Spleen (tissue), 11 donors: ENCODE measurements around the gene PRSS23. TPM values are rescaled to one million over a fixed set of nuclear protein-coding genes. Genes with fewer than 3 reads are reported as not detected.
"Not testable (repeated sequence)": the region's sequence is repeated elsewhere in the genome, so short reads cannot be mapped to it uniquely, and the experiment has no call there.

Experiments
- DNase-seq: peaks from one replicate; pipeline ENCODE4 v3.0.0-alpha.2; 2020
- H3K27ac ChIP-seq, 8 donors: fragments of 200-600 bp; sonication (generic) in 7 of 8; 1 replicate in 4 of 8; 2 replicates in 4 of 8; pipeline versions ENCODE4 v1.5.0 to v1.8.0; 2016 to 2021; ENCODE audit warnings: inconsistent platforms in 4 of 8, mild to moderate bottlenecking in 4 of 8, moderate library complexity in 1 of 8
- H3K27me3 ChIP-seq, 7 donors: fragments of 200-600 bp; sonication (generic) in 6 of 7; replicated peaks in 1 of 7; 1 replicate in 4 of 7; 2 replicates in 3 of 7; pipeline versions ENCODE4 v1.5.0 to v1.8.0; 2016 to 2021; ENCODE audit warnings: inconsistent platforms in 3 of 7, mild to moderate bottlenecking in 1 of 7
- H3K36me3 ChIP-seq, 6 donors: fragments of 200-600 bp; sonication (generic) in 5 of 6; 1 replicate in 4 of 6; 2 replicates in 2 of 6; pipeline versions ENCODE4 v1.5.0 to v1.8.0; 2016 to 2021; ENCODE audit warnings: inconsistent platforms in 2 of 6
- H3K4me1 ChIP-seq, 6 donors: fragments of 200-600 bp; sonication (generic) in 5 of 6; 1 replicate in 3 of 6; 2 replicates in 3 of 6; pipeline versions ENCODE4 v1.5.0 to v1.8.0; 2016 to 2021; ENCODE audit warnings: inconsistent platforms in 3 of 6
- H3K4me3 ChIP-seq, 8 donors: fragments of 200-600 bp; sonication (generic) in 7 of 8; 1 replicate in 4 of 8; 2 replicates in 4 of 8; pipeline versions ENCODE4 v1.5.0 to v1.8.0; 2016 to 2021; ENCODE audit warnings: inconsistent platforms in 4 of 8, mild to moderate bottlenecking in 4 of 8, moderate library complexity in 2 of 8
- H3K9me3 ChIP-seq, 8 donors: fragments of 200-600 bp; sonication (generic) in 7 of 8; 1 replicate in 4 of 8; 2 replicates in 4 of 8; pipeline versions ENCODE4 v1.5.0 to v1.8.0; 2016 to 2021; ENCODE audit warnings: inconsistent platforms in 4 of 8
- CTCF ChIP-seq, 11 experiments: fragments of 200-600 bp in 7 of 11; fragments of 450-650 bp in 4 of 11; sonication (generic) in 4 of 11; IDR thresholded peaks in 8 of 11; conservative IDR thresholded peaks in 3 of 11; 1 replicate in 7 of 11; 2 replicates in 4 of 11; pipeline versions ENCODE4 v1.4.0 to v1.8.0; 2016 to 2021; ENCODE audit warnings: antibody characterized with exemption in 11 of 11, inconsistent platforms in 4 of 11, mild to moderate bottlenecking in 1 of 11
- POLR2A ChIP-seq, 3 donors: fragments of 450-650 bp; IDR thresholded peaks; one replicate each; pipeline ENCODE4 v1.5.1; 2017; ENCODE audit warnings: antibody characterized with exemption in 3 of 3, mild to moderate bottlenecking in 1 of 3
- POLR2AphosphoS5 ChIP-seq, 3 donors: sonication (generic); formaldehyde crosslinking; IDR thresholded peaks; one replicate each; pipeline ENCODE4 v1.5.1; 2017; ENCODE audit warnings: antibody characterized with exemption in 3 of 3
- WGBS, 5 donors: extraction: QIAGEN DNeasy Blood & Tissue Kit in 3 of 5; methylation state at CpG; one replicate each; pipeline versions ENCODE4 v1.1.5 to v1.1.7; 2013 to 2018; 5-methylcytosine and 5-hydroxymethylcytosine counted together
- intact Hi-C: fragments of 100-400 bp; cut with DNase I; formaldehyde crosslinking; loops from one replicate; pipeline ENCODE4 v1.15.0; 2023; ENCODE audit warnings: low total_unique reads
- polyA plus RNA-seq, 3 donors: library from polyadenylated mRNA; stranded (reverse); fragments of 200-250 nt; gene quantifications; one replicate each; pipeline ENCODE4 v1.2.1, GENCODE V29; 2013
- total RNA-seq, 7 donors: library from RNA; depleted of rRNA in 3 of 7; stranded (reverse); fragments of >200 nt in 3 of 7; fragmentation: NEBNext Ultra II Directional in 4 of 7; extraction: Animal tissue kit (Norgen Biotek cat#: 25700) in 4 of 7; gene quantifications; one replicate each; pipeline versions ENCODE4 v1.1.0 to v1.2.1, GENCODE V29; 2016 to 2021
- donor health status: healthy with polysubstance abuse.
- donor health status: DM: no; HTN: no; CAD: no; lungs with moderate emphysema.
- donor health status: DM: no; HTN: no; CAD: no.
- donor health status: Bipolar disorder and iron deficiency.
- donor health status: healthy.
- donor health status: DM: no; HTN: no; CAD: no.
- donor health status: DM: yes; HTN: yes; CAD: no.

PRSS23 gene
- total and polyA plus RNA-seq, 10 donors, result 1.5 to 28.0 (median 12.1) TPM

DNA sequence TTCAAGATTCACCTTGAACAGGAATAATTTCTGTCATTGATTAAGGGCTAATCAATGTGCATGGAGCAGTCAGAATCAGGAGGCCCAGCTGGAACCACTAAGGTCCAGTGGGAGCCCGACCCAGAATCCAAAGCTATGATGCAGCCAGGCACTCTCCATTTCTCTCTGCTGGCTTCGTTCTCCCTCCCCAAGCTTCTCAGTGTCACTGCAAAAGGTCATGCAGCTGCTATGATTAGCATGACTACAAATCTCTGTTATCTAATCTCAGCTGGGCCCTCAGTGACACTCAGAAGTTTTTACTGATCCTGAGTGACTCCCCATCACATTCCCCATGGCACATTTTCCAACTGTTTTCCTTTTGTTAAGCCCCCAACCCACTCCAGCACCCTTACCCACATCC is 31.1 kb upstream of the PRSS23 start:
- intact Hi-C loops, result no loop called here
- WGBS, 5 donors, result 49 to 82% (median 59%) methylated on average over 2 of the region's 2 CpGs
- no peaks in the 10 kb centered on the region for H3K27me3 ChIP-seq
- no peaks in the 10 kb centered on the region for H3K36me3 ChIP-seq
- no peak for DNase-seq
- peaks cover 0 to 3% (median 0%) of the 10 kb centered on the region in 6 donors for H3K4me1 ChIP-seq
- TF ChIP-seq CTCF (IDR thresholded peaks at IDR 0.05 in 8 of 11, conservative IDR thresholded peaks at IDR 0.05 in 3 of 11), result no peak
- TF ChIP-seq POLR2A (IDR thresholded peaks at IDR 0.05), result no peak
- TF ChIP-seq POLR2AphosphoS5 (IDR thresholded peaks at IDR 0.05), result no peak
- no peaks in the 10 kb centered on the region for H3K9me3 ChIP-seq
- H3K4me3 ChIP-seq, result no peak overlapping the region
- H3K27ac ChIP-seq, result no peak overlapping the region

DNA sequence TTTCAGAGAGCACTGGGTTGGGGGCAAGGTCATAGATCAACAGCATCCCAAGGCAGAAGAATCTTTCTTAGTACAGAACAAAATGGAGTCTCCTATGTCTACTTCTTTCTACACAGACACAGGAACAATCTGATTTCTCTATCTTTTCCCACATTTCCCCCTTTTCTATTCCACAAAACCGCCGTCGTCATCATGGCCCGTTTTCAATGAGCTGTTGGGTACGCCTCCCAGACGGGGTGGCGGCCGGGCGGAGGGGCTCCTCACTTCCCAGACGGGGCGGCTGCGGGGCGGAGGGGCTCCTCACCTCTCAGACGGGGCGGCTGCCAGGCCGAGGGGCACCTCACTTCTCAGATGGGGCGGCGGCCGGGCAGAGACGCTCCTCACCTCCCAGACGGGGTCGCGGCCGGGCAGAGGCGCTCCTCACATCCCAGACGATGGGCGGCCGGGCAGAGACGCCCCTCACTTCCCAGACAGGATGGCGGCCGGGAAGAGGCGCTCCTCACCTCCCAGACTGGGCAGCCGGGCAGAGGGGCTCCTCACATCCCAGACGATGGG is 29.8 kb upstream of the PRSS23 start:
- not testable (repeated sequence) for H3K36me3 ChIP-seq, DNase-seq

GRCh38 chr11:86772999-86773398 is 27.3 kb upstream of the PRSS23 start:
- intact Hi-C loops, result no loop called here

More for the DNA sequence above, 29.8 kb upstream of the PRSS23 start:
- 89 to 95% (median 94%) methylated on average over 19 to 34 of the region's 34 CpGs for WGBS, 5 donors
- H3K9me3 ChIP-seq, H3K27ac ChIP-seq, H3K27me3 ChIP-seq, H3K4me1 ChIP-seq, intact Hi-C loops, H3K4me3 ChIP-seq: not testable (repeated sequence)

DNA sequence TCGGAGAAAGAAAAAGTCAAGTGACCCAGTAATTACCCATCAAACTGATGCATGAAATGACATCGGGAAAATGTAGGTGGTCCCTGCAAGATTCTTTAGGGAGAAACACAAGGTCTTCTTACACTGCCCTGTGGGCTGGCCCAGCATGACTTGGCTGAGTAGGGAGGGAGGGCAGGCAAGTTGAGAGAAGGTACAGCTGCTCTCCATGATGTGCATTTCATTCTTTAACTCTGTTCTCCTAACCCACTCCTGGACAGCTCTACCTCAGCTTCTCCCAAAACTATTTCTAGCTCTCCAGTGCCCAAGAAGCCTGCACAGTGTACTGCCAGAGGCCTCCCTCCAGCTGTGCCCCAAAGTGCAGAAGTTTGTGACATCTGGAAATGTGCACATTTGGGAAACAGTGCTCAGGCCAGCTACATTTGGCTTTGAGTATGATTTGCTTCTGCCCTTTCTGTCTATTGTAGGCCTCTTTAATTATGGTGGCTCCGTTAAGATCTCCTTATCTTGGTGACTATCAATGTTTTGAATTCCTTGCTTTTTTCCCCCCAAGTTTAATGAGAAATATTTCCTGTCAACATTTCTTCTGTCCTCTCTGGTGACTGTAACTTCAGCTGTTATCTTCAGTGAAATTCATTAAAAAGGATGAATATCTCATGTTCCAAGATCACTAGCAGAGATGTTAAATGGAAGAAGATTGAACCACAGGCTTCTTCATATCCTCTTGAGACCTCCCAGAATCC is 26.7 kb upstream of the PRSS23 start:
- Histone ChIP-seq H3K27me3 (no peaks in the 10 kb centered on the region), H3K4me1 (peaks cover 0 to 3% (median 0%) of the 10 kb centered on the region in 6 donors), H3K9me3 (no peaks in the 10 kb centered on the region), H3K36me3 (no peaks in the 10 kb centered on the region), H3K27ac (no peak overlapping the region), H3K4me3 (no peak overlapping the region)
- DNase-seq, result no peak
- no peak for TF ChIP-seq CTCF (IDR thresholded peaks at IDR 0.05 in 8 of 11, conservative IDR thresholded peaks at IDR 0.05 in 3 of 11)
- TF ChIP-seq POLR2A (IDR thresholded peaks at IDR 0.05), result no peak
- TF ChIP-seq POLR2AphosphoS5 (IDR thresholded peaks at IDR 0.05), result no peak
- 75 to 92% (median 86%) methylated on average over 3 of the region's 3 CpGs for WGBS, 5 donors
- intact Hi-C loops, result no loop called here

More at GRCh38 chr11:86772999-86773398, 27.3 kb upstream of the PRSS23 start:
- no peak for DNase-seq
- H3K9me3 ChIP-seq, result no peaks in the 10 kb centered on the region
- H3K4me3 ChIP-seq, result no peak overlapping the region
- peaks cover 0 to 3% (median 0%) of the 10 kb centered on the region in 6 donors for H3K4me1 ChIP-seq
- 68 to 97% (median 83%) methylated on average over 2 of the region's 2 CpGs for WGBS, 5 donors
- H3K27me3 ChIP-seq, result no peaks in the 10 kb centered on the region
- TF ChIP-seq POLR2A (IDR thresholded peaks at IDR 0.05), result no peak
- TF ChIP-seq CTCF (IDR thresholded peaks at IDR 0.05 in 8 of 11, conservative IDR thresholded peaks at IDR 0.05 in 3 of 11), result no peak
- no peaks in the 10 kb centered on the region for H3K36me3 ChIP-seq
- H3K27ac ChIP-seq, result no peak overlapping the region
